HepG2 (cell line): ENCODE measurements around the gene ASCC3. TPM values are rescaled to one million over a fixed set of nuclear protein-coding genes. Genes with fewer than 3 reads are reported as not detected.

ENCODE experiments used
- ATAC-seq: fragments of 200-7000 bp; cut with Tn5 transposase; 3 replicates; pipeline ENCODE4 v1.9.1; 2020; ENCODE audit warnings: mild to moderate bottlenecking, moderate library complexity
- BruUV-seq: library from RNA; stranded (reverse); fragments of 400-500 nt; replicated peaks from 2 replicates; lab custom pipeline; 2021; lab: Mats Ljungman, UMichigan
- CTCF ChIA-PET: fragments of 300-600 bp; formaldehyde crosslinking; extraction: SDS; loops from one replicate; lab custom pipeline; 2021; ENCODE audit warnings: low total read pairs, inconsistent platforms, low intra/inter-chr PET ratio; lab: Yijun Ruan, JAX
- POLR2A ChIA-PET: fragments of 350-600 bp; sonication (Branson Sonifier 250); formaldehyde crosslinking; loops from one replicate; lab custom pipeline; 2020; ENCODE audit warnings: antibody characterized with exemption, inconsistent platforms; lab: Yijun Ruan, JAX
- DNase-seq: peaks from one replicate; pipeline ENCODE4 v3.0.0-alpha.2; 2015; ENCODE audit warnings: low spot score
- FAIRE-seq: peaks from 3 replicates; lab custom pipeline; 2011; peaks lifted over from hg19 to GRCh38; lab: Jason Lieb, UNC
- H2AFZ ChIP-seq: one replicate; pipeline ENCODE4 v1.6.1; 2011; ENCODE audit warnings: low read length, inconsistent platforms
- H3K27ac ChIP-seq: fragments of 300-600 bp; 3 replicates; pipeline ENCODE4 v1.8.0; 2011; ENCODE audit warnings: mixed run types, mild to moderate bottlenecking, mixed read lengths, low read length, inconsistent platforms; ENCODE audit not compliant: insufficient read depth; ENCODE audit errors: extremely low read length
- H3K27me3 ChIP-seq, 2 experiments: fragments of 200-600 bp in 1 of 2; 2 replicates in 1 of 2; 3 replicates in 1 of 2; pipeline versions ENCODE4 v1.6.0 to v1.8.0; 2011; ENCODE audit warnings: low read length in 2 of 2, mild to moderate bottlenecking in 2 of 2, moderate library complexity in 2 of 2, inconsistent platforms in 1 of 2; ENCODE audit not compliant: insufficient read depth in 2 of 2, control insufficient read depth in 1 of 2
- H3K36me3 ChIP-seq, 2 experiments: fragments of 200-600 bp in 1 of 2; replicated peaks in 1 of 2; 2 replicates in 1 of 2; 3 replicates in 1 of 2; pipeline versions ENCODE4 v1.5.1 to v1.8.0; 2011; ENCODE audit warnings: low read length in 2 of 2, inconsistent platforms in 1 of 2; ENCODE audit not compliant: insufficient read depth in 2 of 2, control insufficient read depth in 1 of 2
- H3K4me1 ChIP-seq: 2 replicates; pipeline ENCODE4 v1.5.1; 2012; ENCODE audit warnings: low read length, inconsistent platforms; ENCODE audit not compliant: insufficient read depth
- H3K4me2 ChIP-seq: 2 replicates; pipeline ENCODE4 v1.6.0; 2011; ENCODE audit warnings: low read depth, low read length, inconsistent platforms
- H3K4me3 ChIP-seq, 3 experiments: fragments of 200-600 bp in 1 of 3; sonication (generic), shearing (Covaris generic) in 1 of 3; replicated peaks in 1 of 3; 2 replicates each; pipeline ENCODE4 v1.5.1; 2011 to 2016; ENCODE audit warnings: low read length in 3 of 3, inconsistent platforms in 2 of 3, low read depth in 2 of 3, mild to moderate bottlenecking in 2 of 3, control low read depth in 1 of 3, mixed read lengths in 1 of 3; ENCODE audit not compliant: insufficient read depth in 1 of 3
- H3K79me2 ChIP-seq: one replicate; pipeline ENCODE4 v1.6.1; 2011; ENCODE audit warnings: low read length, inconsistent platforms; ENCODE audit not compliant: insufficient read depth
- H3K9ac ChIP-seq: 2 replicates; pipeline ENCODE4 v1.6.0; 2011; ENCODE audit warnings: mild to moderate bottlenecking, low read depth, low read length, inconsistent platforms; ENCODE audit not compliant: insufficient read depth
- H3K9me3 ChIP-seq: 2 replicates; pipeline ENCODE4 v1.5.1; 2012; ENCODE audit warnings: mild to moderate bottlenecking, low read length
- H4K20me1 ChIP-seq: 2 replicates; pipeline ENCODE4 v1.6.0; 2011; ENCODE audit warnings: inconsistent platforms, mild to moderate bottlenecking, low read length, moderate library complexity; ENCODE audit not compliant: insufficient read depth
- EHMT2 ChIP-seq: fragments of 200-600 bp; sonication (generic); IDR thresholded peaks from 2 replicates; pipeline ENCODE4 v1.7.0; 2017; ENCODE audit warnings: antibody characterized with exemption, low read depth, low read length, borderline replicate concordance
- RFXANK ChIP-seq: IDR thresholded peaks from 2 replicates; pipeline ENCODE4 v1.6.1; 2016
- WGBS: methylation state at CpG from one replicate; pipeline ENCODE4 v1.1.6; 2017; ENCODE audit warnings: low lambda C conversion rate; 5-methylcytosine and 5-hydroxymethylcytosine counted together
- in situ Hi-C: cut with HindIII; loops from 2 replicates; pipeline ENCODE4 v1.10.0; 2017; ENCODE audit warnings: low pct_unique_long_range_greater_than_20kb; ENCODE audit not compliant: extremely low pct_ligation_motif_present
- intact Hi-C: fragments of 100-400 bp; cut with micrococcal nuclease; formaldehyde crosslinking; loops from one replicate; pipeline ENCODE4 v1.10.0; 2022; ENCODE audit not compliant: unreplicated experiment
- polyA plus RNA-seq, 8 experiments: library from polyadenylated mRNA; depleted of rRNA in 3 of 8; stranded (reverse) in 7 of 8; unstranded in 1 of 8; fragments of >200 nt; fragmentation: Illumina TruSeq in 4 of 8; extraction: Trizol in 4 of 8; gene quantifications; 2 replicates each; pipeline versions ENCODE4 v1.2.1 to v1.2.3, GENCODE V29; 2011 to 2016; ENCODE audit warnings: low read depth in 4 of 8, missing spikeins in 1 of 8, mixed read lengths in 1 of 8; ENCODE audit not compliant: insufficient read depth in 1 of 8
- total RNA-seq, 5 experiments: library from RNA; depleted of rRNA; stranded (reverse); fragments of >200 nt; fragmentation: Illumina TruSeq; extraction: Trizol; gene quantifications; 2 replicates each; pipeline ENCODE4 v1.2.3, GENCODE V29; 2016; ENCODE audit warnings: low read depth in 1 of 5
- TF ChIP-seq, protein P1 (sequence below): sonication (generic); formaldehyde crosslinking; conservative IDR thresholded peaks from 2 replicates; pipeline ENCODE4 v1.4.0; 2020; ENCODE audit warnings: missing genetic modification reagents
- TF ChIP-seq, protein P2 (sequence below): sonication (generic); formaldehyde crosslinking; IDR thresholded peaks from 2 replicates; pipeline ENCODE4 v1.5.1; 2020; ENCODE audit warnings: mild to moderate bottlenecking, missing genetic modification reagents, moderate library complexity
- TF ChIP-seq, protein P3 (sequence below): sonication (generic); formaldehyde crosslinking; conservative IDR thresholded peaks from 2 replicates; pipeline ENCODE4 v1.4.0; 2020; ENCODE audit warnings: missing genetic modification reagents

The ASCC3 gene
- total and polyA plus RNA-seq, 2 of the 13 experiments (the other 11 are each of a cell fraction or from before 2014, with no cell fraction given), result 23.1 to 55.7 TPM

DNA sequence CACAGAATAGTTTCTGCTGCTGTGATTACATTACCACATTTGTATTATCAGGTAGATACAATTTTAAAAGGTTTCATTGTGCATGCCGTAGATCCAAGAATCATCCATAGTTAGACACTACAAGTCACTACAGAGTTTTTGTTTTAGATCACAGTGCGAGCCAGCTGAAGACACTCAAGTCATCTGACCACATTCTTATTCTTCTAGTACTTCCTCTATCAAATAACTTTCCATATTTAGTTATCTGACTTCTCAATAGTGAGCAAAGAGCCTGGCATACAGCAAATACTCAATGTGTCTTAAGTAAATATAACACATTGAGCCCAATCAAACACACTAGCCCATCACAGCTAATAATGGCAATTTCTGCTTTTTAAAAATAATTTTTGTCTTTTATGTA, 195.4 kb downstream of the ASCC3 start (continued):
- TF ChIP-seq, protein P1, sequence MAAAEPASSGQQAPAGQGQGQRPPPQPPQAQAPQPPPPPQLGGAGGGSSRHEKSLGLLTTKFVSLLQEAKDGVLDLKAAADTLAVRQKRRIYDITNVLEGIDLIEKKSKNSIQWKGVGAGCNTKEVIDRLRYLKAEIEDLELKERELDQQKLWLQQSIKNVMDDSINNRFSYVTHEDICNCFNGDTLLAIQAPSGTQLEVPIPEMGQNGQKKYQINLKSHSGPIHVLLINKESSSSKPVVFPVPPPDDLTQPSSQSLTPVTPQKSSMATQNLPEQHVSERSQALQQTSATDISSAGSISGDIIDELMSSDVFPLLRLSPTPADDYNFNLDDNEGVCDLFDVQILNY (CRISPR knock-in tag), result no peak

DNA sequence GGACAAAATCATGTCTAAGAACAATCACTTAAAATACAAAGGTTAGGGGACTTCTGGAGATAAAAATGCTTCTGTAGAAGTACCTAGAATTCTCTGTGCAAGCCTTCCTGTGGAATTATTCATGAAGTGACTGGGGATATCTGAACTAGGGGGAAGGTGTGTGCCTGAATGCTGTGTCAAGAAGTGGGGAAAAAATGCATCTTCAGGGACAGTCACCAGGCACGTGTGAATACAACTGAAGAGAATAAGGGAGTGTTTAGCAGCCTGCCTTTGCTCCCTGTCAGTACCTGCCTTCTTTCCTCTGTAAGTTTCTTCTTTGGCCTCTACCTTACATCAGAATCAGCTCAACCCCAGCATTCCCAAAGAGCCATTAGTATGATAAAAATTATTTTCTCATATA, 201.0 kb downstream of the ASCC3 start:
- POLR2A ChIA-PET, result no interaction called here
- H3K4me2 ChIP-seq, result no peak overlapping the region
- H3K36me3 ChIP-seq, result no peaks in the 10 kb centered on the region
- ATAC-seq, result no peak
- no peaks in the 10 kb centered on the region for H4K20me1 ChIP-seq
- TF ChIP-seq, protein P2, sequence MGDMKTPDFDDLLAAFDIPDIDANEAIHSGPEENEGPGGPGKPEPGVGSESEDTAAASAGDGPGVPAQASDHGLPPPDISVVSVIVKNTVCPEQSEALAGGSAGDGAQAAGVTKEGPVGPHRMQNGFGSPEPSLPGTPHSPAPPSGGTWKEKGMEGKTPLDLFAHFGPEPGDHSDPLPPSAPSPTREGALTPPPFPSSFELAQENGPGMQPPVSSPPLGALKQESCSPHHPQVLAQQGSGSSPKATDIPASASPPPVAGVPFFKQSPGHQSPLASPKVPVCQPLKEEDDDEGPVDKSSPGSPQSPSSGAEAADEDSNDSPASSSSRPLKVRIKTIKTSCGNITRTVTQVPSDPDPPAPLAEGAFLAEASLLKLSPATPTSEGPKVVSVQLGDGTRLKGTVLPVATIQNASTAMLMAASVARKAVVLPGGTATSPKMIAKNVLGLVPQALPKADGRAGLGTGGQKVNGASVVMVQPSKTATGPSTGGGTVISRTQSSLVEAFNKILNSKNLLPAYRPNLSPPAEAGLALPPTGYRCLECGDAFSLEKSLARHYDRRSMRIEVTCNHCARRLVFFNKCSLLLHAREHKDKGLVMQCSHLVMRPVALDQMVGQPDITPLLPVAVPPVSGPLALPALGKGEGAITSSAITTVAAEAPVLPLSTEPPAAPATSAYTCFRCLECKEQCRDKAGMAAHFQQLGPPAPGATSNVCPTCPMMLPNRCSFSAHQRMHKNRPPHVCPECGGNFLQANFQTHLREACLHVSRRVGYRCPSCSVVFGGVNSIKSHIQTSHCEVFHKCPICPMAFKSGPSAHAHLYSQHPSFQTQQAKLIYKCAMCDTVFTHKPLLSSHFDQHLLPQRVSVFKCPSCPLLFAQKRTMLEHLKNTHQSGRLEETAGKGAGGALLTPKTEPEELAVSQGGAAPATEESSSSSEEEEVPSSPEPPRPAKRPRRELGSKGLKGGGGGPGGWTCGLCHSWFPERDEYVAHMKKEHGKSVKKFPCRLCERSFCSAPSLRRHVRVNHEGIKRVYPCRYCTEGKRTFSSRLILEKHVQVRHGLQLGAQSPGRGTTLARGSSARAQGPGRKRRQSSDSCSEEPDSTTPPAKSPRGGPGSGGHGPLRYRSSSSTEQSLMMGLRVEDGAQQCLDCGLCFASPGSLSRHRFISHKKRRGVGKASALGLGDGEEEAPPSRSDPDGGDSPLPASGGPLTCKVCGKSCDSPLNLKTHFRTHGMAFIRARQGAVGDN (CRISPR knock-in tag), result no peak
- TF ChIP-seq, protein P3, sequence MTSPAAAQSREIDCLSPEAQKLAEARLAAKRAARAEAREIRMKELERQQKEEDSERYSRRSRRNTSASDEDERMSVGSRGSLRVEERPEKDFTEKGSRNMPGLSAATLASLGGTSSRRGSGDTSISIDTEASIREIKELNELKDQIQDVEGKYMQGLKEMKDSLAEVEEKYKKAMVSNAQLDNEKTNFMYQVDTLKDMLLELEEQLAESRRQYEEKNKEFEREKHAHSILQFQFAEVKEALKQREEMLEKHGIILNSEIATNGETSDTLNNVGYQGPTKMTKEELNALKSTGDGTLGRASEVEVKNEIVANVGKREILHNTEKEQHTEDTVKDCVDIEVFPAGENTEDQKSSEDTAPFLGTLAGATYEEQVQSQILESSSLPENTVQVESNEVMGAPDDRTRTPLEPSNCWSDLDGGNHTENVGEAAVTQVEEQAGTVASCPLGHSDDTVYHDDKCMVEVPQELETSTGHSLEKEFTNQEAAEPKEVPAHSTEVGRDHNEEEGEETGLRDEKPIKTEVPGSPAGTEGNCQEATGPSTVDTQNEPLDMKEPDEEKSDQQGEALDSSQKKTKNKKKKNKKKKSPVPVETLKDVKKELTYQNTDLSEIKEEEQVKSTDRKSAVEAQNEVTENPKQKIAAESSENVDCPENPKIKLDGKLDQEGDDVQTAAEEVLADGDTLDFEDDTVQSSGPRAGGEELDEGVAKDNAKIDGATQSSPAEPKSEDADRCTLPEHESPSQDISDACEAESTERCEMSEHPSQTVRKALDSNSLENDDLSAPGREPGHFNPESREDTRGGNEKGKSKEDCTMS, result no peak
- no peak for TF ChIP-seq EHMT2
- no peak for TF ChIP-seq RFXANK
- no peaks in the 10 kb centered on the region for H3K9me3 ChIP-seq
- intact Hi-C loops, result no loop called here
- 100% methylated on average over 1 of the region's 1 CpG for WGBS
- DNase-seq, result no peak
- in situ Hi-C loops, result no loop called here
- H3K4me1 ChIP-seq, result no peaks in the 10 kb centered on the region; the same call in 1 of the 2 replicates
- CTCF ChIA-PET, result no interaction called here
- no peaks in the 10 kb centered on the region for H3K79me2 ChIP-seq
- no peaks in the 10 kb centered on the region for H3K27me3 ChIP-seq
- H3K9ac ChIP-seq, result no peak overlapping the region
- H2AFZ ChIP-seq, result no peak overlapping the region
- no peak for FAIRE-seq
- no TSS peak for BruUV-seq
- H3K4me3 ChIP-seq, result no peak overlapping the region
- no peak overlapping the region for H3K27ac ChIP-seq
